Fibroblast of lung (primary cell): ENCODE data around the gene UQCR10. TPM values are rescaled to one million over a fixed set of nuclear protein-coding genes. Genes with fewer than 3 reads are reported as not detected.

Source experiments
- DNase-seq, 2 donors: peaks; one replicate each; pipeline versions ENCODE4 v3.0.0 to v3.0.0-alpha.2; 2010; ENCODE audit warnings: low read depth in 2 of 2
- H2AFZ ChIP-seq: 2 replicates; pipeline ENCODE4 v1.5.1; 2012; ENCODE audit warnings: low read length, control low read depth, inconsistent platforms
- H3K27ac ChIP-seq: 2 replicates; pipeline ENCODE4 v1.5.1; 2011; ENCODE audit warnings: low read length, control low read depth; ENCODE audit not compliant: insufficient read depth
- H3K27me3 ChIP-seq: 2 replicates; pipeline ENCODE4 v1.5.1; 2011; ENCODE audit warnings: mild to moderate bottlenecking, low read length; ENCODE audit not compliant: control insufficient read depth, insufficient read depth
- H3K36me3 ChIP-seq: 2 replicates; pipeline ENCODE4 v1.5.1; 2011; ENCODE audit warnings: low read length; ENCODE audit not compliant: control insufficient read depth, insufficient read depth
- H3K4me1 ChIP-seq: 2 replicates; pipeline ENCODE4 v1.5.1; 2011; ENCODE audit warnings: low read length; ENCODE audit not compliant: control insufficient read depth, insufficient read depth; ENCODE audit errors: extremely low read depth
- H3K4me2 ChIP-seq: 2 replicates; pipeline ENCODE4 v1.5.1; 2011; ENCODE audit warnings: low read length, control low read depth; ENCODE audit not compliant: insufficient read depth; ENCODE audit errors: extremely low read depth
- H3K4me3 ChIP-seq, 4 experiments: fragments of 200-600 bp in 1 of 4; sonication (generic) in 1 of 4; replicated peaks in 1 of 4; 2 replicates each; pipeline ENCODE4 v1.5.1; 2011 to 2016; ENCODE audit warnings: low read length in 4 of 4, low read depth in 3 of 4, mild to moderate bottlenecking in 3 of 4, control low read depth in 2 of 4, inconsistent platforms in 1 of 4, mixed read lengths in 1 of 4; ENCODE audit not compliant: insufficient read depth in 1 of 4; ENCODE audit errors: control extremely low read depth in 1 of 4
- H3K79me2 ChIP-seq: 2 replicates; pipeline ENCODE4 v1.5.1; 2012; ENCODE audit warnings: mild to moderate bottlenecking, low read length, inconsistent platforms; ENCODE audit not compliant: control insufficient read depth, insufficient read depth
- H3K9ac ChIP-seq: 2 replicates; pipeline ENCODE4 v1.5.1; 2011; ENCODE audit warnings: mild to moderate bottlenecking, low read length, control low read depth; ENCODE audit not compliant: insufficient read depth
- H3K9me3 ChIP-seq: 2 replicates; pipeline ENCODE4 v1.5.1; 2012; ENCODE audit warnings: low read depth, low read length; ENCODE audit not compliant: control insufficient read depth, insufficient read depth
- H4K20me1 ChIP-seq: 2 replicates; pipeline ENCODE4 v1.5.1; 2011; ENCODE audit warnings: low read length; ENCODE audit not compliant: control insufficient read depth, insufficient read depth; ENCODE audit errors: extremely low read depth
- EZH2 ChIP-seq: IDR thresholded peaks from 2 replicates; pipeline ENCODE4 v1.5.1; 2012; ENCODE audit warnings: low read length, control low read depth, mild to moderate bottlenecking; ENCODE audit errors: missing control alignments
- polyA plus RNA-seq, 2 donors: library from polyadenylated mRNA; depleted of rRNA in 1 of 2; stranded (reverse) in 1 of 2; unstranded in 1 of 2; fragments of >200 nt; gene quantifications; 2 replicates each; pipeline ENCODE4 v1.2.1, GENCODE V29; 2011 to 2012; ENCODE audit warnings: missing spikeins in 1 of 2
- total RNA-seq: library from RNA; depleted of rRNA; stranded (reverse); fragments of >200 nt; gene quantifications from 2 replicates; pipeline ENCODE4 v1.2.1, GENCODE V29; 2014
- TF ChIP-seq, protein P1 (sequence below), 2 donors: IDR thresholded peaks in 1 of 2; conservative IDR thresholded peaks in 1 of 2; 1 replicate in 1 of 2; 2 replicates in 1 of 2; pipeline ENCODE4 v1.5.1; 2011 to 2012; ENCODE audit warnings: low read length in 2 of 2, control low read depth in 1 of 2, inconsistent platforms in 1 of 2, low read depth in 1 of 2, mild to moderate bottlenecking in 1 of 2

Gene UQCR10
- total and polyA plus RNA-seq, 2 donors (not counting 1 experiment from before 2014, with no cell fraction given): 112 to 117 TPM

DNA sequence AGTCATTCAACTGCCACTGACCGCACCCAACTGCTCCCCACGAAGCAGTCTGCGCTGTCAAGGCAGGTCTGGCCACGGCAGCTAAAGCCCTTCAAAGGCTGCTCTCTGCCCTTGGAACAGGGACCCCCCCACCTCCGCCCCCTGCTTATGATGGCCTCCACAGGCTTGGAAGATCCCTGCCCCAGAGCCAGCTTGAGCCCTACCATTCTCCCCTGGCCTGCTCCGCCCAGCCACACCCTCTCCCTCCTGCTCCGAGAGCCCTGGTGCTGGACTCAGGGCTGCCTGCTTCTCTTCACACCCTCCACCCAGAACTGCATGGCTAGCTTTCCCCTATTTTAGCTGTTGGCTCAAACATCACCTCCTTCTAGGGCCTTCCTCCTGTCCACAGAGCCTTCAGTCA lies 19.3 kb upstream of the UQCR10 start:
- Histone ChIP-seq H3K9me3 (no peaks in the 10 kb centered on the region), H3K9ac (no peak overlapping the region), H3K4me3 (no peak overlapping the region), H3K36me3 (no peaks in the 10 kb centered on the region), H3K27ac (no peak overlapping the region), H3K27me3 (no peaks in the 10 kb centered on the region), H2AFZ (no peak overlapping the region), H3K4me1 (no peaks in the 10 kb centered on the region), H3K79me2 (no peaks in the 10 kb centered on the region), H4K20me1 (no peaks in the 10 kb centered on the region), H3K4me2 (no peak overlapping the region)
- no peak for DNase-seq
- no peak for TF ChIP-seq EZH2
- TF ChIP-seq, protein P1, sequence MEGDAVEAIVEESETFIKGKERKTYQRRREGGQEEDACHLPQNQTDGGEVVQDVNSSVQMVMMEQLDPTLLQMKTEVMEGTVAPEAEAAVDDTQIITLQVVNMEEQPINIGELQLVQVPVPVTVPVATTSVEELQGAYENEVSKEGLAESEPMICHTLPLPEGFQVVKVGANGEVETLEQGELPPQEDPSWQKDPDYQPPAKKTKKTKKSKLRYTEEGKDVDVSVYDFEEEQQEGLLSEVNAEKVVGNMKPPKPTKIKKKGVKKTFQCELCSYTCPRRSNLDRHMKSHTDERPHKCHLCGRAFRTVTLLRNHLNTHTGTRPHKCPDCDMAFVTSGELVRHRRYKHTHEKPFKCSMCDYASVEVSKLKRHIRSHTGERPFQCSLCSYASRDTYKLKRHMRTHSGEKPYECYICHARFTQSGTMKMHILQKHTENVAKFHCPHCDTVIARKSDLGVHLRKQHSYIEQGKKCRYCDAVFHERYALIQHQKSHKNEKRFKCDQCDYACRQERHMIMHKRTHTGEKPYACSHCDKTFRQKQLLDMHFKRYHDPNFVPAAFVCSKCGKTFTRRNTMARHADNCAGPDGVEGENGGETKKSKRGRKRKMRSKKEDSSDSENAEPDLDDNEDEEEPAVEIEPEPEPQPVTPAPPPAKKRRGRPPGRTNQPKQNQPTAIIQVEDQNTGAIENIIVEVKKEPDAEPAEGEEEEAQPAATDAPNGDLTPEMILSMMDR (conservative IDR thresholded peaks at IDR 0.05 in 1 of 2, IDR thresholded peaks at IDR 0.05 in 1 of 2; ENCODE audit: low read depth in 1 of 2, low read length in 2 of 2): no peak

DNA sequence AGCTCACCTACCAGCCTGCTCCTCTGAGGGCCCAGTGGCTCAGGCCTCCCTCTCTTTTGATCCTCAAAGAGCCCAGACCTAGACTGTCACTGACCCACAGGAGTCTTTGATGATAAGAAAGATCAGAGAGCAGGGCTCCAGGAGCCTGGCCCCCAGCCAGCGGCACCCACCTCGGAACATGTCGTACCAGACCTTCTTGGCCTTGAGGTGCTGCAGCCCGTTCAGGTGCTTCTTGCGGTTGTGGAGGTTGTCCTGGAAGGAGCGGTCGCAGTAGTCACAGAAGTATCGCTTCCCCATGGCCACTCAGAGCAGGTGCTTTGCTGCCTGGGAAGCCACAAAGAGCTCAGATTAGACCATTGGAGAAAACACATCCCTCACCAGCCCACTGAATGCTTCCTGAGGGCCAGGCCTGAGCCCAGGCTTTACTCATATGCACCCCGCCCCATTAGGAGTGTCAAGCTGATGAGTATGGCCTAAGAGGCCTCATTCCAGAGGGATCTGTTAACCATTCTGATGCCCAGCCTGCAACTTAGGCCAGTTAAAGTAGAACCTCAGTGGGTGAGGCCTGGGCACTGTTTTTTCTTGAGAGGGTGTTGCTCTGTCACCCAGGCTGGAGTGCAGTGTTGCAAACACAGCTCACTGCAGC lies 18.8 kb upstream of the UQCR10 start:
- Histone ChIP-seq H2AFZ (no peak overlapping the region), H3K9me3 (no peaks in the 10 kb centered on the region), H3K4me3 (no peak overlapping the region), H3K27me3 (no peaks in the 10 kb centered on the region), H3K27ac (no peak overlapping the region), H3K36me3 (no peaks in the 10 kb centered on the region), H3K9ac (no peak overlapping the region), H4K20me1 (no peaks in the 10 kb centered on the region), H3K79me2 (no peaks in the 10 kb centered on the region), H3K4me1 (no peaks in the 10 kb centered on the region), H3K4me2 (no peak overlapping the region)
- DNase-seq: no peak
- no peak for TF ChIP-seq EZH2
- TF ChIP-seq, protein P1 (conservative IDR thresholded peaks at IDR 0.05 in 1 of 2, IDR thresholded peaks at IDR 0.05 in 1 of 2; ENCODE audit: low read depth in 1 of 2, low read length in 2 of 2): no peak

DNA sequence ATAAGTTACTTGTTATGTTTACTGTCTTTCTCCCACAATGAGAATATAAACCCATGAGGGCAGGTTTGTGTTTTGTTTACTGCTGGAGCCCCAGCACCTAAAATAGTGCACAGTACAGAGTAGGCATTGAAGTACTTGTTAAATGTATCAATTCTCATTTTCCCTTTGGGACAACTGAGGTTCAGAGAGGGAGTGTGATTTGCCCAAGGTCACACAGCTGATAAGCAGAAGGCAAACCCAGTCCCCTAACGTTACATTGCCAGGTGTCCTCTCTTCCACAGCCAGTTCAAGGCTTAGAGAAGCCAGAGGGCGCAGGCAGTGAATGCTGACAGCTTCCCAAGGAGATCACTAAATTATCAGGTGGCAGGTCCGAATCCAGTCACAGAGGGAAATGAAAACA lies 17.1 kb upstream of the UQCR10 start:
- Histone ChIP-seq H4K20me1 (no peaks in the 10 kb centered on the region), H3K9ac (no peak overlapping the region), H3K4me3 (no peak overlapping the region), H3K27me3 (no peaks in the 10 kb centered on the region), H3K9me3 (no peaks in the 10 kb centered on the region), H3K4me1 (no peaks in the 10 kb centered on the region), H3K4me2 (no peak overlapping the region), H3K79me2 (no peaks in the 10 kb centered on the region), H3K36me3 (no peaks in the 10 kb centered on the region), H2AFZ (no peak overlapping the region), H3K27ac (no peak overlapping the region)
- DNase-seq: no peak
- TF ChIP-seq EZH2: no peak
- TF ChIP-seq, protein P1 (conservative IDR thresholded peaks at IDR 0.05 in 1 of 2, IDR thresholded peaks at IDR 0.05 in 1 of 2; ENCODE audit: low read depth in 1 of 2, low read length in 2 of 2): no peak
